Tibial nerve (tissue), 4 donors: ENCODE measurements around the gene FBN1. TPM values are rescaled to one million over a fixed set of nuclear protein-coding genes. Genes with fewer than 3 reads are reported as not detected.

ENCODE experiments used
- DNase-seq, 2 donors: peaks; one replicate each; pipeline ENCODE4 v3.0.0-alpha.2; 2019; ENCODE audit warnings: low spot score in 2 of 2
- H3K27ac ChIP-seq, 4 donors: fragments of 200-600 bp; sonication (generic) in 3 of 4; one replicate each; pipeline ENCODE4 v1.5.1; 2017 to 2019; ENCODE audit warnings: mild to moderate bottlenecking in 1 of 4
- H3K27me3 ChIP-seq, 2 donors: fragments of 200-600 bp; sonication (generic) in 1 of 2; one replicate each; pipeline versions ENCODE4 v1.5.1 to v1.6.0; 2017 to 2019
- H3K36me3 ChIP-seq, 3 donors: fragments of 200-600 bp; sonication (generic); one replicate each; pipeline ENCODE4 v1.5.1; 2018 to 2019
- H3K4me1 ChIP-seq, 4 donors: fragments of 200-600 bp; sonication (generic) in 3 of 4; one replicate each; pipeline ENCODE4 v1.5.1; 2017 to 2019
- H3K4me3 ChIP-seq, 4 donors: fragments of 200-600 bp; sonication (generic) in 3 of 4; one replicate each; pipeline ENCODE4 v1.5.1; 2017 to 2019; ENCODE audit warnings: mild to moderate bottlenecking in 1 of 4, moderate library complexity in 1 of 4
- H3K9me3 ChIP-seq, 4 donors: fragments of 200-600 bp; sonication (generic) in 3 of 4; one replicate each; pipeline ENCODE4 v1.5.1; 2017 to 2019
- CTCF ChIP-seq, 5 experiments: fragments of 200-600 bp in 3 of 5; fragments of 450-650 bp in 2 of 5; sonication (generic) in 3 of 5; IDR thresholded peaks; one replicate each; pipeline ENCODE4 v1.5.1; 2016 to 2019; ENCODE audit warnings: antibody characterized with exemption in 5 of 5, mild to moderate bottlenecking in 3 of 5, moderate library complexity in 2 of 5
- EP300 ChIP-seq, 2 donors: sonication (generic); formaldehyde crosslinking; IDR thresholded peaks; one replicate each; pipeline ENCODE4 v1.6.1; 2017; ENCODE audit warnings: antibody characterized with exemption in 2 of 2, mild to moderate bottlenecking in 1 of 2
- POLR2A ChIP-seq, 2 donors: fragments of 450-650 bp; IDR thresholded peaks; one replicate each; pipeline ENCODE4 v1.6.1; 2017; ENCODE audit warnings: antibody characterized with exemption in 2 of 2, mild to moderate bottlenecking in 2 of 2, moderate library complexity in 2 of 2
- WGBS, 2 donors: methylation state at CpG; one replicate each; pipeline ENCODE4 v1.1.5; 2018; 5-methylcytosine and 5-hydroxymethylcytosine counted together
- total RNA-seq, 4 donors: library from RNA; depleted of rRNA; stranded (reverse); fragments of >200 nt; gene quantifications; one replicate each; pipeline ENCODE4 v1.1.0, GENCODE V29; 2016

Gene FBN1
- total RNA-seq, 4 donors from 2014 or later, result 144 to 293 (median 234) TPM

GRCh38 chr15:48532946-48533345 lies 112.6 kb downstream of the FBN1 start:
- no peak for DNase-seq
- peaks cover 0 to 62% (median 3%) of the 10 kb centered on the region in 3 donors for H3K36me3 ChIP-seq
- H3K9me3 ChIP-seq, result no peaks in the 10 kb centered on the region
- no peak for TF ChIP-seq POLR2A (IDR thresholded peaks at IDR 0.05)
- TF ChIP-seq EP300 (IDR thresholded peaks at IDR 0.05), result no peak
- no peak for TF ChIP-seq CTCF (IDR thresholded peaks at IDR 0.05)
- H3K4me1 ChIP-seq, result peaks cover 0 to 31% (median 5%) of the 10 kb centered on the region in 4 donors
- no peak overlapping the region for H3K4me3 ChIP-seq
- H3K27me3 ChIP-seq, result no peaks in the 10 kb centered on the region
- no peak overlapping the region for H3K27ac ChIP-seq

GRCh38 chr15:48530528-48530927 lies 115.0 kb downstream of the FBN1 start:
- 93 to 95% methylated on average over 4 of the region's 4 CpGs for WGBS, 2 donors
- H3K36me3 ChIP-seq, result peaks cover 0 to 78% (median 3%) of the 10 kb centered on the region in 3 donors
- no peak for DNase-seq
- no peak for TF ChIP-seq POLR2A (IDR thresholded peaks at IDR 0.05)
- no peak for TF ChIP-seq CTCF (IDR thresholded peaks at IDR 0.05)
- no peak for TF ChIP-seq EP300 (IDR thresholded peaks at IDR 0.05)
- no peak overlapping the region for H3K27ac ChIP-seq
- peaks cover 0 to 10% (median 0%) of the 10 kb centered on the region in 4 donors for H3K4me1 ChIP-seq
- no peaks in the 10 kb centered on the region for H3K9me3 ChIP-seq
- no peaks in the 10 kb centered on the region for H3K27me3 ChIP-seq
- H3K4me3 ChIP-seq, result no peak overlapping the region

DNA sequence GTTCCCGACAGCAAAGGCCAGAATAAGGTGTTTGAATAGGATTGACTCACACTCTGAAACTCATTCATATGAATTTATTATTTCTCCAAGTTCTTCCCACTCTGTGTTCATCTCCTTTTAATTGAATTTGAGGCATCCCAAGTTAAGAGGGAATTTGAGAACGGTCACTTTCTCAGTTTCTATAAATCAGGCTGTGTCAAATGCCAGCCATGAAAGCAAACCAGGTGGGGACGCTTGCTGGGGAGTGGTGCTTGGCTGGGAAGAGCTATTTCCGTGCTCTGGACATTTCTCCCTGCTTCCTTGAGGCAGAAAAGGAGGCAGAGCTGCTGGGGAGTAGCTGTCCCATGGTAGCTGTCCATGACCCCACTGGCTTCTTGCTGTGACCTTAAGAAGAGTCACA lies 116.6 kb downstream of the FBN1 start:
- Histone ChIP-seq H3K4me3 (no peak overlapping the region), H3K36me3 (peaks cover 0 to 86% (median 3%) of the 10 kb centered on the region in 3 donors), H3K27me3 (no peaks in the 10 kb centered on the region), H3K9me3 (no peaks in the 10 kb centered on the region), H3K4me1 (no peaks in the 10 kb centered on the region), H3K27ac (no peak overlapping the region)
- TF ChIP-seq POLR2A (IDR thresholded peaks at IDR 0.05) (no peak), CTCF (IDR thresholded peaks at IDR 0.05) (no peak), EP300 (IDR thresholded peaks at IDR 0.05) (no peak)
- WGBS, 2 donors, result 85 to 92% methylated on average over 4 of the region's 4 CpGs
- no peak for DNase-seq

GRCh38 chr15:48527517-48527916 lies 118.0 kb downstream of the FBN1 start:
- DNase-seq, result no peak
- no peaks in the 10 kb centered on the region for H3K9me3 ChIP-seq
- H3K27me3 ChIP-seq, result no peaks in the 10 kb centered on the region
- H3K4me1 ChIP-seq, result no peaks in the 10 kb centered on the region
- no peak overlapping the region for H3K4me3 ChIP-seq
- no peak for TF ChIP-seq EP300 (IDR thresholded peaks at IDR 0.05)
- TF ChIP-seq CTCF (IDR thresholded peaks at IDR 0.05), result no peak
- no peak for TF ChIP-seq POLR2A (IDR thresholded peaks at IDR 0.05)
- 60 to 61% methylated on average over 2 of the region's 2 CpGs for WGBS, 2 donors
- H3K36me3 ChIP-seq, result peaks cover 0 to 79% (median 3%) of the 10 kb centered on the region in 3 donors
- no peak overlapping the region for H3K27ac ChIP-seq

- Histone ChIP-seq H3K9me3 (no peaks in the 10 kb centered on the region), H3K36me3 (peaks cover 0 to 70% (median 0%) of the 10 kb centered on the region in 3 donors), H3K4me3 (no peak overlapping the region), H3K27ac (no peak overlapping the region), H3K27me3 (no peaks in the 10 kb centered on the region), H3K4me1 (no peaks in the 10 kb centered on the region)
- TF ChIP-seq CTCF (IDR thresholded peaks at IDR 0.05) (no peak), EP300 (IDR thresholded peaks at IDR 0.05) (no peak), POLR2A (IDR thresholded peaks at IDR 0.05) (no peak)
- no peak for DNase-seq
- WGBS, 2 donors, result 83 to 91% methylated on average over 3 of the region's 3 CpGs
These were observed 122.6 kb downstream of the FBN1 start for GRCh38 chr15:48522911-48523310.
